Right lobe of liver (tissue), 4 donors: Measurements from ENCODE around the gene PTPRN2.

Experiments used
- POLR2A ChIP-seq: fragments of 450-650 bp; IDR thresholded peaks from one replicate; pipeline ENCODE4 v1.6.1; 2017; ENCODE audit warnings: antibody characterized with exemption, mild to moderate bottlenecking
- TF ChIP-seq, protein P1 (sequence below), 4 donors: fragments of 200-600 bp in 3 of 4; fragments of 450-650 bp in 1 of 4; IDR thresholded peaks; one replicate each; pipeline versions ENCODE4 v1.5.1 to v1.8.0; 2016 to 2022; ENCODE audit warnings: antibody characterized with exemption in 4 of 4, mild to moderate bottlenecking in 2 of 4
- donor health status: DM: no; HTN: no; CAD: no.
- donor health status: DM: no; HTN: no; CAD: no.
- donor health status: DM: no; HTN: yes; CAD: no.

DNA sequence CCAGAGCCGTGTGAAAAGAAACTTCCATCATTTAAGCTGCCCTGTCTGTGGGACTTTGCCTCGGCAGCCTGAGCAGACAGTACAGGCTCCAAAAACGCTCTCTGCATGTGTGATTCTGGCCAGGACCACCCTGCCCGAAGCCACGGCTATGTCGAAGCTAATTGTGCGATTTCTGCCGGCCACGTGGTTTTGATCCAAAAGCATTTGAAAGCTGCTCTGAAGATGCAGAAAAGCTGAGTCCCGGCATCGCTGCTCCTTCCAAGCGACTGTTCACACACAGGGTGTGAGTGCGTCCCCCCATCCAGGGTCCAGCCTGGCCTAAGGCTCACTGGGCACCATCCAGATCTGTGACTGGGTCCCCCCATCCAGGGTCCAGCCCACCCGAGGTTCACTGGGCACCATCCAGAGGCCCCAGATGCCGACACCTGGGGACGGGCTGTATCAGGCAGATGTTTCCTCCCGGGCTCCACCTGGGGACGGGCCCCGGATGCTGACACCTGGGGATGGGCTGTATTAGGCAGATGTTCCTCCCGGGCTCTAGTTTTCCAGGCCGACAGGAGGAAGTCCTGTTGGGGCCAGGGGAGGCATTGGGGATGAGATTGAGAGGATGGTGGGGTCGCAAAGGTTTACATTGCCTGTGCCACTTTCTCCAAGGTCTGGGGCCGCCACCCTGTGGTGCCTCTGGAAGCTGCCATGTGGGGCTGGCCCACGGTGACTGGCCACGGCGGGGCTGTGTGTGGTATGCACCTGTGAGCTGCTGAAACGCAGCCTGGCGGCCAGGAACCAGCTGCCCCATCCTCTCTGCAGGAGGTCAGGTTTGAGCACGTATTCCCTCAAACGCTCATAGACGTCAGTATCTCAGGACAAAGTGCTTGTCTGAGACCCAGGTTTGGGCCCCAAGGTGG, 723.5 kb downstream of the PTPRN2 start:
- TF ChIP-seq, protein P1, sequence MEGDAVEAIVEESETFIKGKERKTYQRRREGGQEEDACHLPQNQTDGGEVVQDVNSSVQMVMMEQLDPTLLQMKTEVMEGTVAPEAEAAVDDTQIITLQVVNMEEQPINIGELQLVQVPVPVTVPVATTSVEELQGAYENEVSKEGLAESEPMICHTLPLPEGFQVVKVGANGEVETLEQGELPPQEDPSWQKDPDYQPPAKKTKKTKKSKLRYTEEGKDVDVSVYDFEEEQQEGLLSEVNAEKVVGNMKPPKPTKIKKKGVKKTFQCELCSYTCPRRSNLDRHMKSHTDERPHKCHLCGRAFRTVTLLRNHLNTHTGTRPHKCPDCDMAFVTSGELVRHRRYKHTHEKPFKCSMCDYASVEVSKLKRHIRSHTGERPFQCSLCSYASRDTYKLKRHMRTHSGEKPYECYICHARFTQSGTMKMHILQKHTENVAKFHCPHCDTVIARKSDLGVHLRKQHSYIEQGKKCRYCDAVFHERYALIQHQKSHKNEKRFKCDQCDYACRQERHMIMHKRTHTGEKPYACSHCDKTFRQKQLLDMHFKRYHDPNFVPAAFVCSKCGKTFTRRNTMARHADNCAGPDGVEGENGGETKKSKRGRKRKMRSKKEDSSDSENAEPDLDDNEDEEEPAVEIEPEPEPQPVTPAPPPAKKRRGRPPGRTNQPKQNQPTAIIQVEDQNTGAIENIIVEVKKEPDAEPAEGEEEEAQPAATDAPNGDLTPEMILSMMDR (IDR thresholded peaks at IDR 0.05) = no peak
- no peak for TF ChIP-seq POLR2A
